BLaER1 treated with 17β-estradiol and CSF1 and Interleukin-3, amounts not matched to agents 10 nM and 100 nM (cell line): ENCODE data around the gene NLGN2.

ENCODE experiments used
- H3K27ac ChIP-seq, 11 experiments: shearing (Covaris generic); formaldehyde crosslinking; 2 replicates each; pipeline ENCODE4 v1.8.1; 2022
- H3K27me3 ChIP-seq, 11 experiments: shearing (Covaris generic); formaldehyde crosslinking; 2 replicates each; pipeline ENCODE4 v1.8.1; 2022
- H3K36me3 ChIP-seq, 11 experiments: shearing (Covaris generic); formaldehyde crosslinking; 2 replicates each; pipeline ENCODE4 v1.8.1; 2022
- H3K4me1 ChIP-seq, 10 experiments: shearing (Covaris generic); formaldehyde crosslinking; 2 replicates each; pipeline ENCODE4 v1.8.1; 2022
- H3K4me2 ChIP-seq, 11 experiments: shearing (Covaris generic); formaldehyde crosslinking; 2 replicates each; pipeline ENCODE4 v1.8.1; 2022
- H3K4me3 ChIP-seq, 10 experiments: shearing (Covaris generic); formaldehyde crosslinking; 2 replicates each; pipeline ENCODE4 v1.8.1; 2022
- H3K9ac ChIP-seq, 11 experiments: shearing (Covaris generic); formaldehyde crosslinking; 2 replicates each; pipeline ENCODE4 v1.8.1; 2022
- H3K9me3 ChIP-seq, 11 experiments: shearing (Covaris generic); formaldehyde crosslinking; replicated peaks in 1 of 11; 2 replicates each; pipeline ENCODE4 v1.8.1; 2022
- H4K20me1 ChIP-seq, 11 experiments: shearing (Covaris generic); formaldehyde crosslinking; 2 replicates each; pipeline ENCODE4 v1.8.1; 2022
- Cebpa-rat ChIP-seq, 11 experiments: shearing (Covaris generic); IDR thresholded peaks; 2 replicates each; pipeline ENCODE4 v1.8.1; 2022

Gene NLGN2

DNA sequence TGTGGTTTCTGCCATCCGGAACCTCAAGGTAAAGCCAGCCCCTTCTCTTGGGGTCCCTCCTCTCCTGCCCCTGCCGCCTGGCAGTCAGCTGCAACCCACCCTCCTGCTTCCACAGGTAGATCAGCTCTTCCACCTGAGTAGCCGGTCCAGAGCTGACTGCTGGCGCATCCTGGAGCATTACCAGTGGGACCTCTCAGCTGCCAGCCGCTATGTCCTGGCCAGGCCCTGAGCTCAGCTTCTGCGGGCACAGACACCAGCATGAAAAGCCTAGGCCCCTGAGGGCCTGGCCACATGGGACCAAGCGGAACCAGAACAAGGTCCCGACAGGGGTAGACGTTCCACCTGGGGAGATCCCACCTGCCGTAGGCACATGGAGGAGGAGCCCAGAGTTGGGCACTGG, 18.8 kb upstream of the NLGN2 start:
- H3K4me1 ChIP-seq = peaks cover 28 to 51% (median 44%) of the 10 kb centered on the region in 10 experiments
- no peak overlapping the region for H3K27ac ChIP-seq
- H3K9ac ChIP-seq = peak overlapping the region in 2 of 11 experiments; percentile 3 to 33; a peak in 1 of 22 replicates
- peak overlapping the region in 1 of 11 experiments; percentile 11; a peak in 1 of 22 replicates for H3K4me2 ChIP-seq
- H3K36me3 ChIP-seq = peaks cover 32 to 67% (median 51%) of the 10 kb centered on the region in 11 experiments
- TF ChIP-seq Cebpa-rat (IDR thresholded peaks at IDR 0.05) = no peak
- no peaks in the 10 kb centered on the region for H3K9me3 ChIP-seq
- no peak overlapping the region for H3K4me3 ChIP-seq
- peaks cover 7 to 14% (median 10%) of the 10 kb centered on the region in 11 experiments for H3K27me3 ChIP-seq
- H4K20me1 ChIP-seq = peaks cover 0 to 88% (median 17%) of the 10 kb centered on the region in 11 experiments; a peak in 14 of 22 replicates

DNA sequence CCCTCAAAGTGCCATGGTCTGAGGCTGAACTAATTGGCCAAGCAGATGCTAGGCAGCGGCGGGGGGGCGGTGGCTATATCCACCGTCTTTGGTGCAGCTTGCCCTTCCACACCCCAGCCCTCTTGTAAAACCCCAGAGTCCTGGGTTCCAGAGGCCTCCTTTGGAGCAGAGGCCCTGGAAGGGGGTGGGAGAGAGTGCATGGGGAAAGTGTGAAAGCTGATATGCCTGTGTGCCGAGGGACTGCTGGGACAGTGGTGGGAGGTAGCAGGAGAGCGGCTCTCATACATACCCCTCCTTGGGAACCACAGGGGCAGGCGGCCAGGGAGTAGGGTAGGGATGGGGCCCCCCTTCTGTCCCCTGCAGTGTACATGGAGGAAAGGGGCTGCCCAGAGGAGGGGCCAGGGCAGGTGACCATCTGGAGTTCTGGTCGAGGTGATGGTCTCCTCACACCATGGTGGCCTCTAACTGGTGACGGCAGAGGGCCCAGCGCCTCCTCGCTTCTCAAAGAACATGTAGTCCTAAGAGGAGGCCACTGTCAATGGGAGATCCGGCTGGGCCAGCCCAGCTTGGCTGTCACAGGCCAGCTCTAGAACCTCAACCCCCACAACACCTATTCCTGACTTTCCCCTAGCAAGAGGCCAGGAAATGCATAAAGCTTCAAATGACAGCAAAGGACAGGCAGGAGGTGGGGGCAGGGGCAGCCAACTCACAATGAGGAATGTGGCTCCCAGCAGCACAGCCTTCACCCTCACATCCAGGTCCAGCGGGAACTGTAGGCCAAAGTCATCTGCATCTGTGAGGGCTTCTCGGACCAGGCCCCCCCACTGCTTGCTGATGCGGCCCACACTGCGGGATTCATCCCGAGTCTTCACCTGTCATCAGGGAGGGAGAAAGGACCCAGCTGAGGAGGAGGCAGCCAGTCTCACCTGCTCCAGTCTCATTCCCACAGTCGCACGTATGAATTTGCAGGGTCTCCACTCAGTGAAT, 17.4 kb upstream of the NLGN2 start:
- peaks cover 0 to 74% (median 12%) of the 10 kb centered on the region in 11 experiments; a peak in 14 of 22 replicates for H4K20me1 ChIP-seq
- H3K4me2 ChIP-seq = peak overlapping the region in 4 of 11 experiments; percentile 5 to 96 (median 78); a peak in 5 of 22 replicates
- H3K4me3 ChIP-seq = no peak overlapping the region
- peaks cover 26 to 46% (median 42%) of the 10 kb centered on the region in 10 experiments for H3K4me1 ChIP-seq
- no peak overlapping the region for H3K27ac ChIP-seq
- TF ChIP-seq Cebpa-rat (IDR thresholded peaks at IDR 0.05) = no peak
- no peak overlapping the region; a peak in 1 of 22 replicates for H3K9ac ChIP-seq
- no peaks in the 10 kb centered on the region for H3K9me3 ChIP-seq
- peaks cover 32 to 67% (median 51%) of the 10 kb centered on the region in 11 experiments for H3K36me3 ChIP-seq
- H3K27me3 ChIP-seq = 0 out of 22 replicates have a peak, but pooled peaks cover 0 to under 1% (median 0%) of the 10 kb centered on the region in 11 experiments

DNA sequence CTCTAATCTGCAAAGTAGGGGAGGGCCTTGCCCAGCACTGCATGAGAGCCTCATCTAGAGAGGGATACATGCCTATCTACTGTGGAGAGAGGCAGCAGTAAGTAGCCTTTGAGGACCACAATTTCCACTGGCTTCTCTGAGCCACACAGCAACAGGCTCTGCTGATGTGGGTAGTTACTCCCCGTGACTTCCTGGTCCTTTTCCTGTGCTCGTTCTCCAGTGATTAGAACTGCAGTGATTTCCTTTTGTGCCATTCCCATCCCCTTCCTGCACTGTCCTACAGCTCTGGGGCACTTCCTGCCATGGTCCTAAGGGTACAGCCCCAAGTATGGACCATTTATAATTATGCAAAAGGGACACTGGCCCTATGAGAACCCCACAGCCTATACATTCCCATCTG, 16.3 kb upstream of the NLGN2 start:
- Histone ChIP-seq H3K27ac (no peak overlapping the region), H3K9me3 (no peaks in the 10 kb centered on the region), H3K4me2 (peak overlapping the region in 10 of 11 experiments; percentile 25 to 96 (median 42); a peak in 19 of 22 replicates), H3K27me3 (no peaks in the 10 kb centered on the region), H4K20me1 (peaks cover 0 to 65% (median 9%) of the 10 kb centered on the region in 11 experiments; a peak in 14 of 22 replicates), H3K36me3 (peaks cover 32 to 64% (median 51%) of the 10 kb centered on the region in 11 experiments), H3K4me1 (peaks cover 28 to 56% (median 44%) of the 10 kb centered on the region in 10 experiments), H3K9ac (no peak overlapping the region; a peak in 1 of 22 replicates), H3K4me3 (no peak overlapping the region)
- no peak for TF ChIP-seq Cebpa-rat (IDR thresholded peaks at IDR 0.05)

DNA sequence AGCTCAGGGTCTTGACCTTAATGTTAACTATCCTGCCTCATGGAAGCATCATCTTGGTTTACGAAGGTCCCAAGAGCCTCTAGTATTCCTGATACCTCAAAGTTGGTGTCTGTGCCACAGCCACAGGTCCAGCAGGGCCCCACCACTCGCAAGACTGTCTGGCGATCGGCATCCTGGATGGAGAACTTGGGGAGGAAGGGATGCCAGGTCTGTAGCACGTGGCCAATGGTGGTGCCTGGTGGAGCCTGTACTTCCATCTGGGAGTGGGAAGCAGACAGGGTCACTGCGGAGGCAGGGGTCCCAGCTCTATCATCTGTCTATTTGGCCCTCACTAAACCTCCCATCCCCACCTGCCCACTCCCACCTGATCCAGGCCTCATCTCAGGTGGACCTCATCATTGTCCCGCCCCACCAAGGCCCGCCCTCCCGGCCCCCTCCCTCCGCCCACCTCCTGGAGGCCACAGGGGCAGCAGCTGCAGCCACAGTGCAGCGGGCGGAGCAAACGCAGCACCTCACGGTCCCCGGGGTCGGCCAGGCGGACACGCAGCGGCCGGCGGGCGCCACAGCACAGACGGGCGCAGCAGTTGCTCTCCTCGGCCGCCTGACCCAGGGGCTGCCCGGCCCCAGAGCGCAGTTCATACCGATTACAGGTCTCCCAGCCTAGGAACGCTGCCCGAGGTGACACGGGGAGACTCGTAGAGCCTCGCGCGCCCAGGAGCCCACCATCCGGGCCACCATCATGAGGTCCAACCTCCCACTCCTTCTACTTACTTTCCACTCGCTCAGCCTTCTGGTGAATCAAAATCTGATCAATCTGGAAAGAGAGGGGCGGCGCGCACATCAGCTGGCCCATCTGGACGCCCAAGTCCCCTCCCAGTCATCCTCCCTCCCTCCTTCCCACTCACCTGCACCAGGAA, 14.7 kb upstream of the NLGN2 start:
- H3K4me3 ChIP-seq = peak overlapping the region; percentile 69 to 92 (median 86)

GRCh38 chr17:7393613-7394451, 13.8 kb upstream of the NLGN2 start:
- no peaks in the 10 kb centered on the region for H3K27me3 ChIP-seq
- H3K4me3 ChIP-seq = peak overlapping the region; percentile 69 to 92 (median 86)
- peaks cover 28 to 56% (median 41%) of the 10 kb centered on the region in 10 experiments for H3K4me1 ChIP-seq
- H3K9me3 ChIP-seq = no peaks in the 10 kb centered on the region
- no peak for TF ChIP-seq Cebpa-rat (IDR thresholded peaks at IDR 0.05)
- peaks cover 0 to 40% (median 9%) of the 10 kb centered on the region in 11 experiments; a peak in 9 of 22 replicates for H4K20me1 ChIP-seq
- H3K9ac ChIP-seq = peak overlapping the region; percentile 79 to 90 (median 86)
- H3K36me3 ChIP-seq = peaks cover 23 to 40% (median 38%) of the 10 kb centered on the region in 11 experiments
- H3K4me2 ChIP-seq = peak overlapping the region; percentile 84 to 98 (median 96)
- H3K27ac ChIP-seq = peak overlapping the region; percentile 66 to 89 (median 87)

More for the DNA sequence above, 14.7 kb upstream of the NLGN2 start:
- Histone ChIP-seq H3K9me3 (no peaks in the 10 kb centered on the region), H3K4me1 (peaks cover 28 to 56% (median 44%) of the 10 kb centered on the region in 10 experiments), H4K20me1 (peaks cover 0 to 48% (median 9%) of the 10 kb centered on the region in 11 experiments; a peak in 13 of 22 replicates), H3K9ac (peak overlapping the region; percentile 79 to 90 (median 86)), H3K36me3 (peaks cover 32 to 49% (median 45%) of the 10 kb centered on the region in 11 experiments), H3K27ac (peak overlapping the region in 10 of 11 experiments; percentile 75 to 89 (median 87); a peak in 17 of 22 replicates), H3K4me2 (peak overlapping the region; percentile 84 to 98 (median 96)), H3K27me3 (no peaks in the 10 kb centered on the region)
- TF ChIP-seq Cebpa-rat (IDR thresholded peaks at IDR 0.05) = no peak

- peaks cover 28 to 56% (median 40%) of the 10 kb centered on the region in 10 experiments for H3K4me1 ChIP-seq
- H3K27ac ChIP-seq = peak within 1 kb of the TSS; percentile 69 to 89 (median 87)
- peak within 1 kb of the TSS; percentile 69 to 92 (median 86) for H3K4me3 ChIP-seq
- no peaks in the 10 kb centered on the region for H3K9me3 ChIP-seq
- H3K9ac ChIP-seq = peak within 1 kb of the TSS; percentile 79 to 90 (median 86)
- TF ChIP-seq Cebpa-rat (IDR thresholded peaks at IDR 0.05) = no peak
- peaks cover 0 to 32% (median 8%) of the 10 kb centered on the region in 11 experiments; a peak in 8 of 22 replicates for H4K20me1 ChIP-seq
- H3K27me3 ChIP-seq = no peaks in the 10 kb centered on the region
- peaks cover 15 to 32% (median 30%) of the 10 kb centered on the region in 11 experiments for H3K36me3 ChIP-seq
- peak within 1 kb of the TSS; percentile 84 to 99 (median 96) for H3K4me2 ChIP-seq
These were observed 13.0 kb upstream of the NLGN2 start, which contains the start of gene PLSCR3 for GRCh38 chr17:7394452-7395191. Gene PLSCR3, minus strand, starts transcription at chr17:7394525. Its CDS starts 415 bp downstream, at chr17:7394110.

- H3K27ac ChIP-seq = no peak overlapping the region
- peaks cover under 1 to 17% (median 15%) of the 10 kb centered on the region in 11 experiments; a peak in 18 of 22 replicates for H3K36me3 ChIP-seq
- H3K27me3 ChIP-seq = no peaks in the 10 kb centered on the region
- H3K9ac ChIP-seq = no peak overlapping the region
- TF ChIP-seq Cebpa-rat (IDR thresholded peaks at IDR 0.05) = no peak
- H3K9me3 ChIP-seq = no peaks in the 10 kb centered on the region
- peaks cover 25 to 41% (median 31%) of the 10 kb centered on the region in 10 experiments for H3K4me1 ChIP-seq
- H3K4me2 ChIP-seq = 0 out of 22 replicates have a peak overlapping the region, but pooled peaks of 1 of the 11 experiments have one; percentile 96
- H4K20me1 ChIP-seq = peaks cover 0 to 16% (median 0%) of the 10 kb centered on the region in 11 experiments; a peak in 5 of 22 replicates
- H3K4me3 ChIP-seq = no peak overlapping the region
These were observed 11.5 kb upstream of the NLGN2 start for GRCh38 chr17:7396147-7396546.
